Right lung (tissue), 10 donors: Measurements from ENCODE around the gene NPAS3. TPM values are rescaled to one million over a fixed set of nuclear protein-coding genes. Genes with fewer than 3 reads are reported as not detected.

Experiments
- DNase-seq, 2 donors: peaks; one replicate each; pipeline ENCODE4 v3.0.0-alpha.2; 2013
- long read RNA-seq, 8 donors: transcript quantifications; one replicate each; lab custom pipeline, GENCODE V29; 2026
- polyA plus RNA-seq, 5 donors: library from polyadenylated mRNA; unstranded; fragments of 120-200 nt; gene quantifications; one replicate each; pipeline versions ENCODE4 v1.2.1 to v1.2.3, GENCODE V29; 2013; ENCODE audit warnings: inconsistent platforms in 1 of 5, low replicate concordance in 1 of 5; ENCODE audit not compliant: insufficient read length in 5 of 5, insufficient read depth in 1 of 5

NPAS3 gene
- under 1 TPM; 0.56 to 0.77 (median 0.69) TPM for polyA plus RNA-seq
- long read RNA-seq, donor 1: 0 reads
- long read RNA-seq, donor 2: 0 reads
- long read RNA-seq, donor 3: 0 reads
- long read RNA-seq, donor 4: 0 reads
- long read RNA-seq, donor 5: 0 reads
- long read RNA-seq, donor 6: 0 reads
- long read RNA-seq, donor 7: 0 reads
- long read RNA-seq, donor 8, partial matches to known transcripts: 0 of 6 reads
- long read RNA-seq, donor 8, other reads (novel, unspliced or antisense): 6 of 6 reads

DNA sequence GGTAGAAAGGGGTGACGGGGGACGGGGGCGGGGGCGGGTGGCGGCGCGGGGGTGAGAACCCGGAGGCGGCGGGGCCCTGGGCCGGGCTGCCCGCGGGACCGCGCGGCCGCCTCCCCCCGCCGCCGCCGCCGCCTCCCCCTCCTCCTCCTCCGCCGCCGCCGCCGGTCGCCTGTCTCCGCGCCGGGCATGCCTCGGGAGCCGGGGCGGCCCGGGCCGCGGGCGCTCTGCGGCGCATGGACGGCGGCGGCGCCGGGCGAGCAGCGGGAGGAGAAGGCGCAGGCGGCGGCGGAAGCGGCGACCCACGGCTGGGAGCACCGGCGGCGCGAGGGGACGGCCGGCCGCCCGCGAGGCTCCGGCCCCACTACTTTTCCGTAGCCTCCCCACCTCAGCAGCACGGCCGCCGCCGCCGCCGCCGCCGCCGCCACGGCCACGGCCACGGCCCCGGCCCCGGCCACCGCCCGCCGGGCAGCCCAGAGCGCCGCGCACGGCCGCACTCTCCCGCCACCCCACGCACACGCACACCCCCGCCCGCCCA is at the start of gene NPAS3:
Gene NPAS3 (plus strand): TSS at position 161 of the 535 bp plus-strand sequence.
- DNase-seq: no peak

DNA sequence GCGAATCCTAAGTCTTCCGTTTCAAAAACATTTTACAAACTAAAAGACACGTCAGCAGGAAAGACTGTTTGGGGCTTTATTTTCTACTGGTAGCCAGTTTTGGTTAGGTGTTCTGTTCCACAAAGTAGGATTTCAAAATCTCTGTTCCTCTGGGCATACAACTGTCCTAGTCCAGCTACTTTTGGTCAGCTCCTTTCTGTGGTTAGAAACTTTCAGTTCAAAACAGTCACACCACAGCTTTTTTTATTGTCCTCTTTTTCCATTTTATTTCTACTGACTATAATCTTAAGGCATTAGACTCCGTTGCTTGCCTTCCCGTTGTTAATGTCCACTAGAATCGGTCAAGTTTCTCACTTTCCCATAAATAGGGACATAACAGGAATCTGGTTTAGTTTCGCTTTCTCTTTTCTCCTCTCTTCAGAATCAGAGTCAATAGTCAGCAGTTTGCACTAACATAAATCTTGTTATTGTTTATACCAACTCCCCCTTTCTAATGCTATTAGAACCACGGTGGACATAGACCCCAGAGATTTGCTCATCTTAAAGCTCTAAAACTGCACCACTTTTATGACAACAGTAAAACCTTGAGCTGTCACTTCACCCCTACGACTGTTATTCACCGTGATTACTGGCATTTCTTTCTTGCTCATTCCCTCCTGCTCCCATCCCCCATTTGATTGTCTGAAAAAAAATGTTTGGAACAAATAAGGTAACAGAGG is 41.5 kb upstream of the NPAS3 start:
- DNase-seq: peak in 1 of 2 donors; percentile 32

DNA sequence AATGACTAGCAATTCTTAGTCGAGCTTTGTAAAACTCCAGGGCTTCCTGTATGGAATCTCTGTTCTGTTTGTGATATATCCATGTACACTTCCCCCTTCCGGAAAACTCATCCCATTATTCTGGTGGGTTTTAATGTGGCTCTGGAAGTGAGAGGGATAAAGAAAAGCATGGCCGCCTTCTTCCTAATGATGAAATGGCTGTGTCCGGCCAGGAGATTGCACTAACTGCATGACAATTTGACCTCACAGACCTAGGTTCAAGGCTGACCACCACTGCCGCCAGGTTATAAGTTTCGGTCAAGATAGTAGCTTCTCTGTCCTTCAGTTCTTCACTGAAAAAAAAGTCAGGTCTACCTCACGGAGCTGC is 41.0 kb upstream of the NPAS3 start:
- DNase-seq: no peak

DNA sequence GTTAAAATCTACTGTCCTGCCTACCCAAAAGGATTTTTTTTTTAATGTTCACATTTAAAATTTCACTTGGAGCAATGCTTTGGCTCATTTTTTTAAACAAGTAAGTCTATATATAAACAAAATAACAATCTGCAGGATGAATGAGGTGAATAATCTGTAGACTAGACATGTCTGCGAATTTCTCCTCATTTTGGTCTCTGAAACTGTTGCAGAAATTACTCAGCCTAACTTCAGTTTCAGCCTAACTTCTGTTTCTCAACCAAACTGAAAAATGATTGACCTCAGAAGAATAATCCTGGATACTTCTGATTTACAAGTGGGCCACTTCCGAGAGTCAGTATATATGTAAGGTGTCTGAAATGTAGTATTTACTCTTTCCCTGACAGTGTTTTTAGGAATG is 39.8 kb upstream of the NPAS3 start:
- no peak for DNase-seq

DNA sequence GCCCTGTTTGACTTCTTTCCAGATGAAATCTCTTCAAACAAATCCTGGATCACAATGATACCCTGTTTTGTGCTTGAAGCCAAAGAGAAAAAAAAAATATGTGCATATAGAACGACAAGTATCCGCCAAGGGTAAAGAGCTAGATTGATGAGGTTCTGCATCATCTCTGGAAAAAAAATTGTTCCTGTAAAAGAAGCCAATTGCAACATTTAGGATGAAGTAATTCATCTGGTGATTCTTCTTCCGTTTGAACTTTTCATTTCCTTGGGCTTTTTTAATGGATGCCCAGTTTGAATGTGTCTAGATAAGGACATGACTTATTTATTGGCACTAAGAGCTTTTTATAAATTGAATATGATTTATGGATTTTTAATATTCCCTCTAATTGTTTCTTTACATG is 38.1 kb upstream of the NPAS3 start:
- no peak for DNase-seq

DNA sequence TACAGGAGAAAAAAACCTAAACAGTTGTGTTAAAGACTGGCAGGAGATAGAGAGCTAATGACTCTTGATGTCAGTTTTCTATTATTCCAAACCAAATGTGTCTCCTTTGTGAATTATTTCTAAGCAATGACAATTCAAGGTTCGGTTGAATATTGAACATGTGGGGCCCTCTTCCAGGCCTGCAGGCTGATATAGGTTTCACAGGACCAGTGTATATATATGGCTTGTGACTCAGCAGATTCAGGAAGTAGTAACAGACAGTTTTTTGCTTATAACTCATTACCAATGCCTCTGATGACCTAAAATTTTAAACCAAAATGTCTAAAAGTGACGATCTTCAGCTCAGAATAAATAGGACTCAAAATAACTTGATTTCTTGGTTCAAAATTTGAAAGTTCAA is 33.7 kb upstream of the NPAS3 start:
- no peak for DNase-seq

DNA sequence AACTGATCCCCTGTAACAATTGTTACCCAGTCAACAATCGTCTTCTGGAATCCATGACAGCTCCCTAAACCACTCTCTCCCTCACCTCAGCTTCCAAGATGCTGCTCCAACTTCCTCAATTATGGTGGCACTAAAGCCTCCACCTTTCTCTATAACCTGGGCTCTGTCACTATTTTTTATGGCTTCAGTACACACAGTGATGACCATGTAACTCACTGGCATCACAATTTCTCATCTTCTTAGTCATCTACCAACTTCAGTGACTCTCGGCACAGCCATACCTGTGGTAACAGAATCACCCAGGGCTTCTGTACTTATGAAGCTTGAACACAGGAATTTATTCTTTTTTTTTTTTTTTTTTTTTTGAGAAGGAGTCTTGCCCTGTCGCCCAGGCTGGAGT is 32.0 kb upstream of the NPAS3 start:
- DNase-seq: no peak

DNA sequence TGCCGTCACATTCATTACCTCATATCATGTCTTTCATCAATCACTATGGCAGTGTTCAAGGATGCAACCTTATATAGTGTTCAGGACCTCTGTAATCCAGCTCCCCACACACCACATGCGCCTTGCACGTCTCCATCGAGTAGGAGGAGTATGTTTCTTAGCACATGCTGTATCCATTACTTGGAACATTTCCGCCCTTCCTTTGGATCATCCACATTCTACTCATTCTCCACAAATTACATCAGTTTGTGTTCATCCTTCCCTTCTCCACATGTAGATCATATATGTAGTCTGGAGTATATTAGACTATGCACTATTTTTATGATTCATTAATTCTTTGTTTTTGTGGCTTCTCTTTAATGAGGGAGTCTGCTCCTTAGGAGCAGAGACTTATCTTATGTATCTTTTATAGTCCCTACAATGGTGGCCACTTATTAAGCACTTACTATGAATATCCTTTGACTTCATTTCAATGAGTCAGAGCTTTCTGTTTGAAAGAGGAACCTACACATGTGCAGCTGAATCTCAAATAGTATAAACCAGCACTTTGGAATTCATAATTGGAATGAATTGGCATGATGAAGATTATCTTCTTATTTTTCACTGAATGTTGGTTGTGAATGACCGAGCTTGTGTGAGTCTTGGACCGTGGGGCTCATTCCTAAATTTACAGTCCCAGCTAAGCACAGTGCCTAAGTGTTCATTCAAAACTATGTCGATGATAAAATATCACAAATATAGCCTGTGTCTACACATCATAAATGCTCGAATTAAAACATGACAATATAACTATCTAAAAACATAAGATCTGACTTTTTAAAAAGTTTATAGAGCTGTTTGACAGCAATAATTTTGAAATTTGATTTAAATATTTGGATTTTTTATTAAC is 30.2 kb upstream of the NPAS3 start:
- no peak for DNase-seq

DNA sequence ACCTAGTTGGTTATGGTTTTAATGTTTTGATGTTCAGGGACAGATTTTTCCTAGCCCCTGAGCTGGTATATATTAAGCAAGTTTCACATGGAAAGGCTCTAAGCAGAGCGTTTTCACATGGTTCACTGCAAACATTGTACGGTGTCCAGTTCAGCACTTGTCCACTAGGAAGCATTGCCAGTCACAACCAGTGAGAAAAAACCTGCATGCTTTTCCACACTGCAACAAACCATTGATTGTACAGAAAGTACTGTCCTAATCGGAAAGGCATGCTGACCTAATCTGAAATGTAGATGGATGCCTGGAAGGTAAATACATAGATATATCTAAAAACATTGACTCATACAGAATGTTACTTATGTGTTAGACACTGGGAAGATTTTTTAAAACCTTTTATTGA is 25.0 kb upstream of the NPAS3 start:
- DNase-seq: no peak

DNA sequence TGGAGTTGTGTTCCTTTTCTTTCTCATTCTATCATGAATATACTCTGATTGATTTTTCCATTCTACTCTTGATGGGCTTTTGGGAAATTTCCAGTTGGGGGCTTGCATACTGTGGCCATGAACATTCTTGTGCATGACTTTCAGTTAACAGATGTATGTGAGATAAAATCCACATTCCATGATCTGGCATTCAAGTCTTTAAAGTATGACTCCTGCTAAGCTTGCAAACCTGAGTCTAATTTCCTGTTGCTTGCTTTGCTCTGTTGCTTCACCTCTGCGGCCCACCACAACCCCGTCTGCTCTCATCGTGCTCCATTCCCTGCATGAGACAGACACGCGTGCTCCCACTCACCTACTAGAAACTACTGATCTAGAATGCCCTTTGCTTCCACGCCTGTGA is 24.3 kb upstream of the NPAS3 start:
- no peak for DNase-seq

DNA sequence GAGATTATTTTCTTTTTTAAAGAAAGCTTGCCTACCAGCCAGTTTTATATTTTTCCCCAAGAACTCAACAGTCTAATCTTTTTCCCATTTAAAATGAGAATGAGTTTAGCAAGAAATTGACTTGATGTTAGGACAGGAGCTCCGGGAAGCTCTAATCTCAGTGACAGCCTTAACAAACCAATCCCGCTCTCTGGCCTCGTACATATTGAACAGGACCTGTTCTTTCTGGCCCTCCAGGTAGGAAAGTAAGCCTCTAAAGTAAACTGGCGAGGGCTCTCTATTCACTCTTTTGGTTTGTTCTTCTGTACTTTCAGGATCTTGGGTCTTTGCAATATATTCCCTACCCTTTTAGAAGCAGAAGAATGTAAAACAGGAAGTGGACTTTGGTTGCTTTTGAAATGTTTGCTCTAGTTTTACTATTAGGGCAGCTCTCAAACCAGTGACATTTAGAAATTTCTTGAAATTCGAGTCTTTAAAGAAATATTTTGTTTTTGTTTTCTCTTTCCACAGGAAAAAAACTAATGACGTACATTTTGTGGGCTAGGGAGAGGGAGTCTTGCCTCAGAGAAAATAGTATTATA is 17.9 kb upstream of the NPAS3 start:
- no peak for DNase-seq

DNA sequence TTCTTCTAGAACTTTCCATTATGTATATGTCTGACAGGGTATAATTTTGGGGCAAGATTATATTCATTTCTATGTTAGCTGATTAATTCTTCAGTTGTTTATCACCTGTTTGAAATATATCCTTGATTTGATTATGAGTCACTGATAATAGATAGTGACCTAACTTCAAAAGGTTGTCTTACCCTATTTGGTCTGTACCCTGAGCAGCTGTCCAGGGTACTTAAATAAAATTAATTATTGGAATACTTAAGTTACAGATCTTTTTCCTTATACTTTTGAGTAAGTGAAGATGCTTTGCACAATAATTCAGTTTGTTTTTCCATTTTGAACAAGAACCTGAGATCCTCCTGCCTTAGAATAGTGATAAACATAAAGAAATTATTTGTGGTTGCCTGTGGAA is 13.2 kb upstream of the NPAS3 start:
- no peak for DNase-seq

DNA sequence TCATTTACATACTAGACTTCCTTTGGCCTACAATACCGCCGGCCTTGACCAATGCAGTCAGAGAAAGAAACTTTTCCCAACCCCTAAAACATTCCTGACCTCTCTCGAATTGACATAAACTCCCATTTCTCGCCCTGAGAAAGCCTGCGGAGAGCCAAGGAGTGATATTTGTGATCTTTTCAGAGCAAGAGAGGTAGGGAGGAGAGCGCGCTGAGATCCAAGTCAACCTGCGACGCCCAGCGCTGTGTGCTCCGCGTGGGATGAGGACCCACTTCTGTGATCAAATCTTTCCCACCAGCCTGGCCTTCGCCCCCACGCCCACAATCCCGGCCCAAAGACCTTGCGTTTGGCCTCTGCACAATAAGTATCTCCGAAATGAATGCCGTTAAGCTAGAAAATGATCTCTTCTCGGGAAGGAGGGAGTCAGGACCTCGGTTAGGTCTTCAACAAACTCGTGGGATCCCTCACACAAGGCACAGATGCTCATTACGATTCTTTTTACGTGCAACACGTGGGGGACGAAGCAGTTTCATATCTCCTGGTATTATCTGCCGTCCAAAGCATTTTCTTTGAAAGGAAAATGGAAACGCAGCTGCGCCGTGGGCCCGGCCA is 6.3 kb upstream of the NPAS3 start:
- no peak for DNase-seq

DNA sequence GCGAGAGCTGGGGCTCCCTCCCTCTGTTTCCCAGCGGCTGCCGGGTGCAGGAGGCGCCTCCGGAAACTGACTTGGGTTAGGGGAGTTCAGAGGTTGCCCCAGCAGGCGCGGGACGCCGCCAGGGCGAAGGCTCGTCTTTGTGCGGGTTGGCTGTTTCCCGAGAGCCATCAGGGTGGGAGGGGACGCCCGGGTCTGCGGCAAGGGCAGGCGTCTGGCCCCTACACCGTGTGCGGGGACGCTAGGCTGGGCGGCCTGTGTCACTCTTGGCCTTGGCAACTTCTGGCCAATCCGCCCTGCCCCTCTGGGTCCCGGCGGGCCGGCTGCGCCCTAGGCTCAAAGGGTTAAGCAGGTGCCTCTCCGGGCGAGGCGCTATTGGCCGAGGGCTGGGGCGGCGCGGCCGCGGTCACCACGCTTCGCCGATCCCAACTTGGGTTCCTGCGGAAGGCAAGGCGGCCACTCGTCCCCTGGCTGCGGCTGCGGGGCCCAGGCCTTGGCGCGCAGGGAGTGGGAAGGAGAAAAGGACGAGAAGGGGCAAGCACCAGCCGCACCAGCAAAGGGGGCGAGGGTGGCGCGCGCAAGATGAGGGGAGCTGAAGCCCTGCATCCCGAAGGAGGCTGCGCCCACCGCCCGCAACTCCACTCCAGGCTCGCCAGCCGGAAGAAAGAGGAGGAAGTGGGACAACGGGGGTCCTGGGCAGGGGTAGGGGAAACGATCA is 5.6 kb upstream of the NPAS3 start:
- no peak for DNase-seq

DNA sequence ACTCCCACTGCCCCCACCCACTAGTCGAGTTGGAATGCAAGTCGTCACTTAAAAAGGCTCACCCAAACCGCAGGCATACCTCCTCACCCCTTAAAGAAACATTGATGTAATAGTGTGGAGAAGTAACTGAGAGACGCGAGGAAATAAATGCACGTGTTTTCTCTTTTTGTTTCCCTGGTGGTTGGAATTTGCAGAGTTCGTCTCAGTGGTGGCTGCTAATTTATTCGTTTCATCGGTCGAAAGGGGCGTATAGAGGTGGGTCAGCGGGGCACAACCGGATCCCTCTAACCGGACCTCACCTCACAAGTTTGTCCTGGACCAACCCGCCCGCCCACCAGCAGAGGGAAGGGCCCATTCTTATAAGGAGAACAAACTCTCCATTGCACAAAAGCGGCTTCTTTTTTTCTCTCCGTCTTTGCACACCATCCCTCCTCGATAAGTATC is 5.0 kb upstream of the NPAS3 start:
- no peak for DNase-seq

DNA sequence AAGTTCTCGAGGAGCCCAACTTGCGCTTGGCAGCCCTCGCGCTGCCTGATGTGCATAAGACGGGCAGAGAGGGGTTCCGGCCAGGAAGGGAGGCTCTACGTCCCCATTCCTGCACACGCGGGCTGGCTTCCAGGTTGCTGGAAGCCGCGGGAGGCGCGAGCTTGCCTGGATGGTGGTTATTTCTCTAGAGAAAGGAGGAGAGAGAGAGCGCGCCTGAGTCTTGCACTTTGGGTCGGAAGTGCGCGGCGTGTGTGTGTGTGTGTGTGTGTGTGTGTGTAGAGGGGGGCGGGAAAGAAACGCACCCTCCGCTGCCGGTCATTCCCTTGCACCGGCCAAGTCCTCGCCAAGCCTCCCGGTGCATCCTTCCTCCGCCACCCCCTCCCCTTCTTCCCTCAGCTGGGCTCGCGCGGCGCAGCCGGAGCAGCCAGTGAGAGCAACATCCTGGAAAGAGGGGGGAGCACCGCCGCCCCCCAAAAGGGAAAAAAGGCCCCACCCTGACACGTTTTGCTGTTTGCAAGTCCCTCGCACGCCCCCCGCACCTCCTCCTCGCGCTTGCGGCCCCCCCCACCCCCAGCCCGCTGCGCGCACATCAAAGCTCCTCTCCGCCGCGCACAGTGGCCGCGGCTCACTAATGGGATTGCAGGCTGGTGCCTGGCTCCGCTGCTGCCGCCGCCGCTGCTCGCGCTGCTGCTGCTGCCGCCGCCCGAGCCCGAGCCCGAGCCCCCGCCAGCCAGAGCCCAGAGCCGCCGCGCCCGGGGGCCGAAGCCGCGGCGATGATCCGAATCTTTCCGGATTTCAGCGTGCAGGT is 4.4 kb upstream of the NPAS3 start:
- no peak for DNase-seq

DNA sequence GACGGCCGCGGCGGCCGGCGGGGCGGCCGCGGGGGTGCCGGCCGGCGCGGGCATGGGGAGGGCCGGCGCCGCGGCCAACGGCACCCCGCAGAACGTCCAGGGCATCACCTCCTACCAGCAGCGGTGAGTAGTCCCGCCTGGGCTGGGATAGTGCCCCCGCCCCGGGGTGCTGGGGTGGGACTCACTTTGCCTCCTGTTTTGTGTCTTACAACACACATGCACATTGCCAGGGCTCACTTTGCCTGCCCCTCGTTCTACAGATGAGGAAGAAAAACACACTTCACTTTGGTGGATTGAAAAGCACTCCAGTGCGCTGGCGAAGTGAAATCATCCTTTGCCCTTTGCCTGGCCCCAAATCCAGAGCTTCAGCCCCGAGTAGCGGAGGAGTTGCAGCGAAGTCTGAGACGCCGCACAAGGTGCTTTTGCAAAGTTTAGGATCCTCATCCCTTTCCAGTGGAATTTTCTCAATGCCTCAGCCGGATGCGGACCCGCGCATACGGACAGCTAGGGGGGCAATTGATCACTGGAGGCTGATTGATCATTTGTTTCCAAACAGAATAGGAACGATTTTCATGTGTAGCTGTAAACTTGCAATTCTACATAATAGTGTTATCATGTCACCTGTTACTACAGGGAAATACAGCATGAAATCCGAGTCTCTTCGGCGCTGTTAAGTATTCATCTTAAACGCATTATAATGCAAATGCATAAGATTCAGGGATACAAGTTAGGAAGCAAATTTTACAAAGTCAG is 3.6 kb upstream of the NPAS3 start:
- DNase-seq: no peak

DNA sequence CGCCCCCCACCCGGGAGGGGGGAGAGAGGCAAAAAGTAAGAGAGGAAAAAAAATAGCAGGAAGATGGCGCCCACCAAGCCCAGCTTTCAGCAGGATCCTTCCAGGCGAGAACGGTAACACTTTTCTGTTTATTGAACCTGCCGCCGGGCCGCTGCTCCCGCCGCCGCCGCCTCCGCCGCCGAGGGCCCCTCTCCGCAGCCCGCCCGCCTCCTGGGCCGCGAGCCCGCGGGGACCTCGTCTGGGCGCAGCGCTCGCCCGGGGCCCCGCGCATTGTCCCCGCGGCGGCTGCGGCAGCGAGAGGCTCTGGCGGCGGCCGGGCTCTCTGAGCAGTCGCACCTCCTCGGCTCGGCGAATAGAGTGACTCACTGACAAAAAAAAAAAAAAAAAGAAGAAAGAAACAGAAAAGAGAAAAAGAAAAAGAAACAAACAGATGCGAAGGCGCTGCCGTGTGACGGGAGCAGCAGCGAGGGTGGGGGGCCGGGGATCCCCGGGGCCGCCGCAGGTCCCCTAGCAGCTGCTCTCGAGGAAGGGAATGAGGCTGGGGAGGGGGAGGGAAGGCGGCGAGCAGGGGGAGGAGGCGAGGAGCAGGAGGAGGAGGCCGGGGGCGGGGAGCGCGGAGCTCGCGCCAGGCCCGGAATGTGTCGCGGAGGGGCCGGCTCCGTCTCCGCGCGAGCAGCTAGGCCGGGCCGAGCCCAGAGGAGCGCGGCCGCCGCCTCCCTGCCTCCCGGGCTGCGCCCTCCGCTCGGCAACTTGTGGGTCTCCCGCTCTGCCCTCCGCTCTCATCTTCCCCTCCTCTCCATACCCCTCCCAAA is 781 bp downstream of the NPAS3 start:
- peak; percentile 63 to 65 for DNase-seq
